NB4 (cell line): ENCODE measurements around the gene ERN2.

Experiments
- DNase-seq: peaks from one replicate; pipeline ENCODE4 v3.0.0; 2010; ENCODE audit warnings: low read depth
- H3K4me3 ChIP-seq: one replicate; pipeline ENCODE4 v1.5.1; 2011; ENCODE audit warnings: mild to moderate bottlenecking, low read depth, low read length, moderate library complexity
- CTCF ChIP-seq: IDR thresholded peaks from one replicate; pipeline ENCODE4 v1.5.1; 2012; ENCODE audit warnings: low read depth, low read length
- MAX ChIP-seq: IDR thresholded peaks from 2 replicates; pipeline ENCODE4 v1.6.1; 2011; ENCODE audit warnings: low read depth, low read length
- MYC ChIP-seq: IDR thresholded peaks from 2 replicates; pipeline ENCODE4 v1.6.1; 2011; ENCODE audit warnings: low read depth, low read length
- POLR2A ChIP-seq: IDR thresholded peaks from 2 replicates; pipeline ENCODE4 v1.6.1; 2011; ENCODE audit warnings: mild to moderate bottlenecking; ENCODE audit not compliant: insufficient read length; ENCODE audit errors: extremely low read depth

The ERN2 gene

GRCh38 chr16:23694644-23695373 is 18.2 kb downstream of the ERN2 start:
- no peak for DNase-seq
- TF ChIP-seq MYC (no peak), POLR2A (no peak), CTCF (no peak), MAX (no peak)
- H3K4me3 ChIP-seq: no peak overlapping the region

GRCh38 chr16:23694265-23694643 is 18.8 kb downstream of the ERN2 start:
- H3K4me3 ChIP-seq: no peak overlapping the region
- no peak for DNase-seq
- TF ChIP-seq POLR2A (no peak), MYC (no peak), CTCF (no peak), MAX (no peak)

DNA sequence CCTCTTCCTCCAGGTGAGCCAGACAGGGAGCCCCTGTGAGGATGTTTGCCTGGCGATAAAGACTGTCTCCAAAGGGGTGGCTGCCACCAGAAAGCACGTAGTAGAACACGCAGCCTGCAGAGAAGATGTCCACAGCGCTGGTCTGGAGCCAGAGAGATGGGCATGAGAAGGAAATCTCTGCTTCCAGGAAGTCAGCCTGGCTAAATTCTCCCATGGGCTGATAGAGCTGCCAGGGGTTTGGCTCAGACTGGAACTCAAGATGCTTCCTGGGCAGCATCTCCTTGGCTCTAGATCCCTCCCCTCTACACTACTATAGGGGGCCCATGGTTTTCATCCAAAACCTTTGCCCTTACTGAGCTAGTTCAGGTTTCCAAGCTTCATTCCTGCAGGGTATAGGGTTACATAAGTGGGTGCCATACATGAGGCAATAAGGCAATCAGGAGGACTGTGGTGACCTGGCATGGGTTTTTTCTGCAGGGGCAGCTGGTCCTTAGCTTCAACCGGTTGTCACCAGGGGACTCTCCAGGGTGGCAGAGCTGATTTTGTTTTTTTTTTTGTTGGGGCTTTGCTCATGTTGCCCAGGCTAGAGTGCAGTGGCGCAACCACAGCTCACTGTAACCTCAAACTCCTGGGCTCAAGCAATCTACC is 20.7 kb downstream of the ERN2 start:
- H3K4me3 ChIP-seq: no peak overlapping the region
- TF ChIP-seq CTCF (no peak), MYC (no peak), POLR2A (no peak), MAX (no peak)
- DNase-seq: peak; percentile 25

DNA sequence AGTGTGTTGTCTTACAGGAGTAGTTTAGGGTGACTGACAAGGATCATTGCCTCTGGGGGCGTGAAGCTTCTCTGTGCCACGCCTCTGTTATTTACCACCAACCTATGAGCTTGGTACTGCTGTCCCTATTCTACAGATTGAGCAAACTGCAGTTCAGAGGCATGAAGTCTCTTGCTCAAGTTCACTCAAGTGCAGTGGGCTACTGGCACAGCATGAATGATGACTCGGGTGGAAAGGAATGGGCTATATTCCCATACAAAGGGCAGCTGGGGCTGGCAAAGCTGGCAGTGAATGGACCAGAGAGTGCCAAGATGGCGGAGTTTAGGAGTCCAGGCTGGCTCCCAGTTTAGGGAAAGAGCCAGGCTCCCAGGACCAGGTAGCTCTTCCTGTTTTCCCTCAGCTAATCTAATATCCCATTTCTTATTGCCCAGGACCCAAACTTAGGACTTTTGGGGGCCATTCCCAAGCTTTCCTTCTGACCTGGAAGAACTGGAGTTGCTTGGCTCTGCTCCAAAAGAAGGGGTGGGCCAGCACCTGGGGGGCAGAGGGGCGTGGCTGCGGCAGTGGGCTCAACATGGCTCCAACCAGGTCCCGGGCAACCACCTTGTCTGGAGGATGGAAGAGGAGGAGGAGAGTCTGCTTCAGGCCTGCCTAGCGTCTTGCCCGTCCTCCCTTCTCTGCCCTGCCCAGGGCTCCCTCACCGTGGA is 21.4 kb downstream of the ERN2 start:
- DNase-seq: peak; percentile 56
- H3K4me3 ChIP-seq: no peak overlapping the region

More for the DNA sequence above, 21.4 kb downstream of the ERN2 start:
- TF ChIP-seq MAX (no peak), MYC (no peak), CTCF (no peak), POLR2A (no peak)
